Cardiac septum (tissue), 1 donor: ENCODE results near the gene CCDC33. TPM values are rescaled to one million over a fixed set of nuclear protein-coding genes. Genes with fewer than 3 reads are reported as not detected.

Experiments
- DNase-seq: peaks from one replicate; pipeline ENCODE4 v3.0.0-alpha.2; 2020; ENCODE audit warnings: low spot score
- intact Hi-C: fragments of 100-400 bp; cut with DNase I; formaldehyde crosslinking; loops from one replicate; pipeline ENCODE4 v1.14.0; 2022
- total RNA-seq: library from RNA; stranded (reverse); fragmentation: NEBNext Ultra II Directional; extraction: Animal tissue kit (Norgen Biotek cat#: 25700); gene quantifications from one replicate; pipeline ENCODE4 v1.2.1, GENCODE V29; 2021
- donor health status: DM: no; HTN: no; CAD: no.

The CCDC33 gene
- total RNA-seq, 1 donor from 2014 or later, result not detected

DNA sequence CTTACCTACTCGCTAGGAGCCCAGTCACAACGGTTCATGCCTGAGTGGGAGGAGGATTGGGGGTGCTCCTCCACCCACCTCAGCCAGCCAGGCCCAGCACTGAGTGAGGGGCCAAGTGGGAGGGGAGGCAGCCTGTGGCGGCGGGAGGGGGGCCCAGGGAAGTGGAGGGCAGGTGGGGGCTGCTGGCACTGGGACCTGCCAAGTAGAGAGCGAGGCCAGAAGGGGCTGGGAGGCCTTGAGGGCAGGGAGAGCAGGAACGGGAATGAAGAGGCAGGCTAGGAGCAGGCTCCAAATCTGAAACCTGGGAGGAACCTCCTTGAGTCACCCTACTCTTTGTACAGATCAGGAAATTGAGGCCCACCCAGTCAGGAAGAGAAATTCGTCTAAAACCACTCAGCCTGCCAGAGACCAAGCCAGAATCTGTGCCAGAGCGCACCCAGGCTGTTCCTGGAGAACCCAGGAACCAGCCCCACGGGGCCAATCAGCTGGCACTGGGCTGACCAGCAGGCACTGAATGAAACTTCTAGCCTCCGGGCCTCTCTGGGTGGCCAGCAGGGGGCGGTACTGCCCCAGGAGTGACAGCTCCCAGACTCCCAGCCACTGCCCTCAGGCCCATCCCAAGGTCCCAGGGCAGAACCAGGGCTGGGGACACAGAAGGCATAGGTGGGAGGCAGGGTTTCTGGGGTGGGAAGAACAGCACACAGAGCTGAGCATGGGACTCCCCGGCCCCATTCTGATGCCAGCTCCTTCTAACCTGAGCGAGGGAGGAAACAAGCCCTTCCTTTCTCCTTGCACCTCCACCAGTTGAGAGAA is 146.1 kb downstream of the CCDC33 start:
- DNase-seq, result peak; percentile 94

DNA sequence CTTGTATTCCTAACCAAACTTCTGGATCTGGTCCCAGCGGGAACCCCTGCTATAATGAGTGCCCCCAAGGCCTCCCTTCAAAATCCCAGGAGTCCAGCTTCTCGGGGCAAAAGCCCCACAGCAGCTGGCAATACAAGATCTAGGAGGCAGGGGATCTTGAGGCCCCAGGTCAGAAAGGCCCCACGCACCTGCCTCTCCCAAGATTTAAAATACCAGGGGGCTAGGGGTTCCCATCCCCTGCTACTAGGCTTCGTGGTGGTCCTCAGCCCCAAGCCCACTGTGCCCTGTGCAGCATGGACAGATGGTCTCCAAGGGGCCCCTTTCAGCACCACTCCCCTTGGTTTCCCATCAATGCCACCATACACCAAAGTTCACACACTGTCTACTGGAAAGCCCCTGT is 147.2 kb downstream of the CCDC33 start:
- no peak for DNase-seq
- intact Hi-C loops, result no loop called here

More for the DNA sequence above, 146.1 kb downstream of the CCDC33 start:
- intact Hi-C loops, result loop anchor here (1.0 kb wide), 1 partner anchor 56 kb away; no protein-coding TSS in a partner anchor

DNA sequence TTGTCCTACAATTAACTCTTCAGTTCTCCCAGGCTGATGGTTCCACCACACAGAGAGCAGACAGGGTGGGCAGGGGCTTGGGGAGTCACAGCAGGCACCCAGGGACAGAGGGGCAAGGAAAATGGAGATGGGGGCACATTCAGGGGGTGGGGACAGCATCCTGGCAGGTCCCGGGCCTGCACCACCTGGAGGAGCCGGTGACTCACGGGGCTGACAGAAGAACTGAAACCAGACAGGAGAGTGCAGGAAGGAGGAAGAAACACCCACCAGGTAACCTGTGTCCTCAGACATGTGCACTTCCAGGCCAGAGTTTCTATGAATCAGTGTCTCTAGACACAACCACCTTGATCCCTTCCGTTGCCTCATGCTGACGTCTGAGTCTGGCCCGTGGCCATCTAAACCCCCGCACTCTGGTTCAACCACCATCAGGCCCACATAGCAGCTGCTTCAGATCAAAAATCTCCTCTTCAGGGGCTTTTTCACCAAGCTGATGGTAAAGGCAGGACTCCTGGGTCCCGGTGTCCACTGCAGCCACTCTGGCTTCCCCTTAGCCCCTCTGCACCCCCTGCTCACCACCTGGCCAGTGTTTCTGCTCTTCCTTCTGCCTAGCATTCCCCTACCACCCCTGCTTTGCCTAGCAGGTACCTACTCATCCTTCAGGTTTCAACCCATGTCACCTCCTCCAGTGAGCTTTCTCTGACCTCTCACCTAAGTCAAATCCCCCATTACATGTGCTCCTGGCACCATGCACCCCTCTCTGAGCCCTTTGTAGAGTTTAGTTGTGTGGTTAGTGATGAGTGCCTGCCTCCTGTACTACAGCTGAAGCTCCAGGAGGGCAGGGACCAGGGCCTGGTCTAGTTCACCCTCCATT is 147.8 kb downstream of the CCDC33 start:
- DNase-seq, result no peak
- intact Hi-C loops, result no loop called here

DNA sequence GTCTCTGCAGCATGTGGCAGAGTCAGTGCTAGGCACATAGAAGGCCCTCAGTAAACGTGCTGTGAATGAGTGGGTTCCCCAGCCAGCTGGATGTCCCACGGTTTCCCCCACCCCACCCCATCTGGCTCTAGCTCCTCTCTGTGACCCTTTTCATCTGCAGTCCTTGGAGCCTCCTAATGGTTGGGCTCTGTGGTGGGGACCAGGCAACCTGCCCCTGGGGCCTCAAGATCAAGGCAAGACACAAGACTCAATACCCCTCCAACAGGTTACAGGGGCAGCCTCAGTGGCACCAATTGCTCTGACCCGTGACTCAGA is 148.4 kb downstream of the CCDC33 start:
- no peak for DNase-seq
- intact Hi-C loops, result no loop called here

DNA sequence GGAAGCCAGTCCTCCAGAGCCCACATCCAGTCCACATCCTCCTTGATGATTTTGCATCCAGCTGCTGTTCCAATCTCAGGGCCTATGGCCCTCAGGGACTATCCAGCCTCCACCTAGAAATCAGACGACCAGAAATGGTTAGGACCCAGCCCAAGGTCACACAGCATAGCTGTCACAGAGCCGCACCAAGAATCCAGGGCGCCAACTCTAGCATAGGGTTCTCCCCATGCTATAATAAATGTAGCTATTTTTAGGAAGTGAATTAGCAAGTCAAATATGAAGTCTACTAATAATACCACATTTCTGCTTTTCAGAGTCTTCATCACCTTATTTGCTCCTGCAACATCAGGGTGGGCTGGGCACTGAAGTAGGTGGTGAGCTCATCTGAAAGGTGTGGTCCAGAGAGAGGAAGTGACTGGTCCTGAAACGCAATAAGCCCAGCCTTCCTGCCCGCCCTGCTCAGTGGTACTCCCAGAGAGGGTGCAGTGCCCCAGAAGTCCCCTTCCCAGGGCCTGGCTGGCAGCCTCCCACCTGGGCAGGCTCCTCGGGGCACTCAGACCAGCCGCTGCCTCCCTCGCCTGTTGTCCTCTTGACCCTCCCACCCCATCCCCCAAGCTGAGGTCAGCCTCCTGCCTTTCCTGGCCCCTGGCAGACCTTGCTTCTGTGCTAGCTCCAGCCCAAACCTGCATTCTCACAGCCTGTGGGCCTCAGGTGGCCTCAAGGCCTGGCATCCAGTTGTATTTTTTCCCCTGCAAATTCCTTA is 148.9 kb downstream of the CCDC33 start:
- intact Hi-C loops, result no loop called here
- DNase-seq, result no peak

DNA sequence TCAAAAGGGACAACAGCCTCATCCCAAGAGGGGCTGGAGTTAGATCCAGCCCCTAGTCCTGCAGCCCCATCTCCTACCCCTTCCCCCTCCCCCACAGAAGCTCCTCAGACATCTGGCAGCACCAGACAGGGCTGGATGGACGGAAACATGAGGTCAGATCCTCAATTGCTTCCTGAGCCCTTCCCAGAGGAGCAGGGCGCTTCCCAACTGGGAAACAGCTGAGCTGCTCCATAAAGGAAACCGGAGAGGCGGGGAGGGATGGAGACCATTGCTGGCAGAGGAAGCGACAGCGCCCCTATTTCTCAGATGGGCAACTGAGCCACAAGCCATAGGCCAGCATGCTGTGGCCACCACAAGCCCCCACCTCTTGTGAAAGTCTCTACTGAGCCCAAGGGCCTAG is 149.6 kb downstream of the CCDC33 start:
- intact Hi-C loops, result no loop called here
- DNase-seq, result no peak

Other genes starting within 250 kb of the CCDC33 start
- 32.1 TPM for gene STOML1, start 244.0 kb upstream of the CCDC33 start, total RNA-seq
- gene PML, start 241.6 kb upstream of the CCDC33 start, total RNA-seq, result 24.6 TPM
- not detected for gene GOLGA6A, start 153.8 kb upstream of the CCDC33 start, total RNA-seq
- 4.1 TPM for gene ISLR2, start 105.7 kb upstream of the CCDC33 start, total RNA-seq
- gene ISLR, start 62.6 kb upstream of the CCDC33 start, total RNA-seq, result 16.2 TPM
- gene STRA6, start 33.5 kb upstream of the CCDC33 start, total RNA-seq, result 0.13 TPM
- gene CYP11A1, start 131.3 kb downstream of the CCDC33 start, total RNA-seq, result 2.5 TPM
- 1.5 TPM for gene SEMA7A, start 197.6 kb downstream of the CCDC33 start, total RNA-seq
- 48.3 TPM for gene UBL7, start 224.8 kb downstream of the CCDC33 start, total RNA-seq